Measurements from ENCODE around the gene GGACT. TPM values are rescaled to one million over a fixed set of nuclear protein-coding genes. Genes with fewer than 3 reads are reported as not detected.
"Not testable (repeated sequence)": the region's sequence is repeated elsewhere in the genome, so short reads cannot be mapped to it uniquely, and the experiment has no call there.

Gene GGACT
- total RNA-seq, 2 donors from 2014 or later, result 2.7 to 6.6 TPM

GRCh38 chr13:100580045-100580444, 8.5 kb downstream of the GGACT start:
- H3K9ac ChIP-seq (ENCODE audit: extremely low read depth, low read length, poor library complexity, severe bottlenecking), result no peak overlapping the region
- no peak overlapping the region for H3K27ac Mint-ChIP-seq

GRCh38 chr13:100577239-100577638, 11.3 kb downstream of the GGACT start:
- 94% methylated on average over 3 of the region's 4 CpGs; no CpG with 5 or more reads in 1 of the 2 experiments for WGBS, 2 experiments (ENCODE audit: insufficient coverage in 1 of 2, insufficient read length in 1 of 2)
- not testable (repeated sequence) for H3K36me3 ChIP-seq (ENCODE audit: control insufficient read depth, insufficient read depth, low read length); H3K27me3 Mint-ChIP-seq (ENCODE audit: insufficient read depth); H3K4me3 ChIP-seq (ENCODE audit: low read length); H3K4me1 ChIP-seq (ENCODE audit: control insufficient read depth, insufficient read depth, low read length); H3K4me3 Mint-ChIP-seq; DNase-seq; H3K4me1 Mint-ChIP-seq; H3K27ac Mint-ChIP-seq; H3K27ac ChIP-seq (ENCODE audit: low read depth, low read length); H3K9ac ChIP-seq (ENCODE audit: extremely low read depth, low read length, poor library complexity, severe bottlenecking); H3K27me3 ChIP-seq (ENCODE audit: control insufficient read depth, insufficient read depth, low read length, poor library complexity, severe bottlenecking)
- Mint-ChIP-seq H3K36me3 (ENCODE audit: low read depth) (peaks cover 23% of the 10 kb centered on the region), H3K9me3 (peaks cover 19% of the 10 kb centered on the region)
- peaks cover 17% of the 10 kb centered on the region for H3K9me3 ChIP-seq (ENCODE audit: control insufficient read depth, low read length)

More at GRCh38 chr13:100580045-100580444, 8.5 kb downstream of the GGACT start:
- Histone ChIP-seq H3K9me3 (ENCODE audit: control insufficient read depth, low read length) (peaks cover 17% of the 10 kb centered on the region), H3K27me3 (ENCODE audit: control insufficient read depth, insufficient read depth, low read length, poor library complexity, severe bottlenecking) (no peaks in the 10 kb centered on the region), H3K27ac (ENCODE audit: low read depth, low read length) (no peak overlapping the region), H3K36me3 (ENCODE audit: control insufficient read depth, insufficient read depth, low read length) (no peaks in the 10 kb centered on the region), H3K4me3 (ENCODE audit: low read length) (no peak overlapping the region), H3K4me1 (ENCODE audit: control insufficient read depth, insufficient read depth, low read length) (no peaks in the 10 kb centered on the region)
- 94 to 95% methylated on average over 11 to 12 of the region's 12 CpGs for WGBS, 2 experiments (ENCODE audit: insufficient coverage in 1 of 2, insufficient read length in 1 of 2)
- Mint-ChIP-seq H3K4me3 (no peak overlapping the region), H3K36me3 (ENCODE audit: low read depth) (peaks cover 24% of the 10 kb centered on the region), H3K9me3 (peaks cover 21% of the 10 kb centered on the region), H3K4me1 (no peaks in the 10 kb centered on the region), H3K27me3 (ENCODE audit: insufficient read depth) (no peaks in the 10 kb centered on the region)
- DNase-seq, result no peak
- no peak for TF ChIP-seq CTCF (conservative IDR thresholded peaks at IDR 0.05)

GRCh38 chr13:100573121-100573520, 15.5 kb downstream of the GGACT start:
- H3K27me3 ChIP-seq (ENCODE audit: control insufficient read depth, insufficient read depth, low read length, poor library complexity, severe bottlenecking), result no peaks in the 10 kb centered on the region
- Mint-ChIP-seq H3K36me3 (ENCODE audit: low read depth) (peaks cover 4% of the 10 kb centered on the region), H3K4me1 (no peaks in the 10 kb centered on the region), H3K27ac (no peak overlapping the region), H3K9me3 (peaks cover 17% of the 10 kb centered on the region), H3K4me3 (no peak overlapping the region), H3K27me3 (ENCODE audit: insufficient read depth) (no peaks in the 10 kb centered on the region)
- WGBS, 2 experiments (ENCODE audit: insufficient coverage in 1 of 2, insufficient read length in 1 of 2), result 50% methylated on average over 2 of the region's 2 CpGs; no CpG with 5 or more reads in 1 of the 2 experiments
- peaks cover 8% of the 10 kb centered on the region for H3K9me3 ChIP-seq (ENCODE audit: control insufficient read depth, low read length)
- no peak overlapping the region for H3K27ac ChIP-seq (ENCODE audit: low read depth, low read length)
- H3K4me1 ChIP-seq (ENCODE audit: control insufficient read depth, insufficient read depth, low read length), result no peaks in the 10 kb centered on the region
- peak; percentile 87 for DNase-seq
- H3K4me3 ChIP-seq (ENCODE audit: low read length), result no peak overlapping the region
- H3K9ac ChIP-seq (ENCODE audit: extremely low read depth, low read length, poor library complexity, severe bottlenecking), result no peak overlapping the region
- TF ChIP-seq CTCF (conservative IDR thresholded peaks at IDR 0.05), result peak; percentile 89
- no peaks in the 10 kb centered on the region for H3K36me3 ChIP-seq (ENCODE audit: control insufficient read depth, insufficient read depth, low read length)

GRCh38 chr13:100566543-100566942, 22.0 kb downstream of the GGACT start:
- H3K4me1 ChIP-seq (ENCODE audit: control insufficient read depth, insufficient read depth, low read length), result no peaks in the 10 kb centered on the region
- TF ChIP-seq CTCF (conservative IDR thresholded peaks at IDR 0.05), result no peak
- H3K9me3 ChIP-seq (ENCODE audit: control insufficient read depth, low read length), result peaks cover 18% of the 10 kb centered on the region
- H3K36me3 Mint-ChIP-seq (ENCODE audit: low read depth), result peaks cover 8% of the 10 kb centered on the region
- no peak overlapping the region for H3K9ac ChIP-seq (ENCODE audit: extremely low read depth, low read length, poor library complexity, severe bottlenecking)
- no peaks in the 10 kb centered on the region for H3K27me3 ChIP-seq (ENCODE audit: control insufficient read depth, insufficient read depth, low read length, poor library complexity, severe bottlenecking)
- H3K4me3 ChIP-seq (ENCODE audit: low read length), result no peak overlapping the region
- no peak for DNase-seq
- H3K27ac Mint-ChIP-seq, result no peak overlapping the region
- peaks cover 2% of the 10 kb centered on the region for H3K4me1 Mint-ChIP-seq
- peaks cover 32% of the 10 kb centered on the region for H3K9me3 Mint-ChIP-seq
- WGBS, 2 experiments (ENCODE audit: insufficient coverage in 1 of 2, insufficient read length in 1 of 2), result 95 to 97% methylated on average over 4 to 6 of the region's 6 CpGs
- H3K27me3 Mint-ChIP-seq (ENCODE audit: insufficient read depth), result no peaks in the 10 kb centered on the region
- no peak overlapping the region for H3K4me3 Mint-ChIP-seq
- H3K36me3 ChIP-seq (ENCODE audit: control insufficient read depth, insufficient read depth, low read length), result no peaks in the 10 kb centered on the region
- no peak overlapping the region for H3K27ac ChIP-seq (ENCODE audit: low read depth, low read length)

Measured in endodermal cell (in vitro differentiated cells).